Measurements from ENCODE around the gene MAVS.
"Not testable (repeated sequence)": the region's sequence is repeated elsewhere in the genome, so short reads cannot be mapped to it uniquely, and the experiment has no call there.

MAVS gene

DNA sequence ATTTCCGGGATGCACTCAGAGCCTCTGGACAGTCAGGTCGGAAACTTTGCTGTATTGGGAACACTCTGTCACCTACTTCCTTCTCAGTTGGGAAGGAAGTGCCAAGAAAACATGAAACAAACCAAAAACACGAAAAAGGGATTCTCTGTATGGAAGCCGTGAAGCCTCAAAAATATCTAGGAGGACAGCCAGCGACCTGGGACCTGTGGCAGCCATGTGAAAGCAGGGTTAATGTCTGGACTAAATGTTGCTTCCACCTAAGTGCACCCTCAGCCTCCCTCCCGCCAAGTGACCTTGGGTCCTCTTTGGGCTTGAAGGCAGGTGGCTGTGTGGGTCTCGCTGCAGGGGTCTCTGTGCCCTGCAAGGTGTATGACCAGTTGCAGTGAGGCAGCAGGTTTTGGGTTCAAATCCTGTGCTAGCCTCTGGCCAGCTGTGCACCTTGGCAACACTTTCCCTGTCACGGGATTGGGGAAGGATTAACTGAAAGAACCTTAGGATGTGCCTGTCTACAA is 851 bp downstream of the MAVS start:
- DNase-seq (ENCODE audit: low read depth in 1 of 2, low spot score in 1 of 2) = no peak

DNA sequence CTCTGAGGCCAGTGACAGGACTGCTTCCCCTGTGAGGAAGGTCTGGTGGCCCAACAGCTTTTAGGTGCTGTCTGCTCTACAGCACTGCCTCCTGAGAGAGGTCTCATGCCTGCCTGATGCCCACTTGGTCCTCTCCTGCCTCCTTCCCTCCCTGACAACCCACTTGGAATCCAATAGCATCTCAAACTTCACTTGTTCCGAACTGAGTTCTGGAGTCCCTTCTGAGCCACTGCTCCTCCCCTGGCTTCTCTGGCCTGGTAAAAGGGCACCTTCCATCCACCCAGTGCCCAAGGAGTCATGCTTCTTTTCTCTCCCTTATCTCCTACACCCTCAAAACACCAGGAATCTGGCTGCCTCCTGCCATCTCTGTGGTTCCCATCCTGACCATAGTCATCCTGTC is 1.9 kb downstream of the MAVS start:
- no peak for DNase-seq (ENCODE audit: low read depth in 1 of 2, low spot score in 1 of 2)

DNA sequence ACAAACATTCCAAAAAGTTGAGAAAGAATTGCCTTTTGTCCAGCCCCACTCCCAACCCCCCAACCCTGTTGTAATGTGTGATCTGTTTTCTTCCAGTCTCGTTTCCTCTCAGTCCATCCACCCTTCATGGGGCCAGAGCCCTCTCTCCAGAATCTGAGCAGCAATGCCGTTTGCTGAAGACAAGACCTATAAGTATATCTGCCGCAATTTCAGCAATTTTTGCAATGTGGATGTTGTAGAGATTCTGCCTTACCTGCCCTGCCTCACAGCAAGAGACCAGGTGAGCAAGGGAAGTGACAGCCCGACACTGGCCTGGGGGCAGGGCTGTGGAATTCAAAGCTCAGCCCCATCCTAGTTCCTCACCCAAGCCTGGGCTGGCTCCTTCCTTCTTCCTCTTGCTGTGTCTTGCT is 7.8 kb downstream of the MAVS start:
- DNase-seq (ENCODE audit: low read depth in 1 of 2, low spot score in 1 of 2) = no peak

DNA sequence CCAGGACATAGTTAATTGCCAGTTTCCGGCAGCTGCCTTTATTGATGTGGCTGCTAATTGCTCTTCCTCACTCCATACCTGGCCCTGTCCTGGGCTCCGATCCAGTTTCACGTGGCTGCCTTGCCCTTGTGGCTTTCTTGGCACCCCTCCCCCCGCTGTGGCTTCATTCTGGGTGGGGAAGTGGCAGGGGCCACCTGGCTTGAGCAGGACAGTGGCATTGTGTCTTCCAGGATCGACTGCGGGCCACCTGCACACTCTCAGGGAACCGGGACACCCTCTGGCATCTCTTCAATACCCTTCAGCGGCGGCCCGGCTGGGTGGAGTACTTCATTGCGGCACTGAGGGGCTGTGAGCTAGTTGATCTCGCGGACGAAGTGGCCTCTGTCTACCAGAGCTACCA is 10.8 kb downstream of the MAVS start:
- no peak for DNase-seq (ENCODE audit: low read depth in 1 of 2, low spot score in 1 of 2)

DNA sequence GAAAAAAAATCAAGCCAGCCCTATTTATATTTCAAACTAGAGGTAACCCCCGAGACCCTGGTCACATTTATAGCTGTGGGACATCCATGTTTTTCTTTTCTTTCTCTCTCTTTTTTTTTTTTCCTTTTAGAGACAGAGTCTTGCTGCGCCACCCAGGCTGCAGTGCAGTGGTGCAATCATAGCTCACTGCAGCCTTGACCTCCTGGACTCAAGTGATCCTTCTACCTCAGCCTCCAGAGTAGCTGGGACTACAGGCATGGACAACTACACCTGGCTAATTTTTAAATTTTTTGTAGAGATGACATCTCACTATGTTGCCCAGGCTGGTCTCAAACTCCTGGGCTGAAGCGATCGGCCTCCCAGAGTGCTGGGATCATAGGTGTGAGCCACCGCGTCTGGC is 12.1 kb downstream of the MAVS start:
- DNase-seq (ENCODE audit: low read depth in 1 of 2, low spot score in 1 of 2) = no peak

DNA sequence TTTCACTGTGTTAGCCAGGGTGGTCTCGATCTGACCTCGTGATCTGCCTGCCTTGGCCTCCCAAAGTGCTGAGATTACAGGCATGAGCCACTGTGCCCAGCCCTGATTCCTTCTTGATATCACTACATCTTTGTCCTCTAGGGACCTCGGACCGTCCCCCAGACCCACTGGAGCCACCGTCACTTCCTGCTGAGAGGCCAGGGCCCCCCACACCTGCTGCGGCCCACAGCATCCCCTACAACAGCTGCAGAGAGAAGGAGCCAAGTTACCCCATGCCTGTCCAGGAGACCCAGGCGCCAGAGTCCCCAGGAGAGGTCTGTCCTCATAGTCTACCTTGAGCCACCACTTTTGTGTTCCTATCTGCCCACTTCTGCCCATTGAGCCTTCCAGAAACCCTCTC is 14.6 kb downstream of the MAVS start:
- DNase-seq (ENCODE audit: low read depth in 1 of 2, low spot score in 1 of 2) = no peak

DNA sequence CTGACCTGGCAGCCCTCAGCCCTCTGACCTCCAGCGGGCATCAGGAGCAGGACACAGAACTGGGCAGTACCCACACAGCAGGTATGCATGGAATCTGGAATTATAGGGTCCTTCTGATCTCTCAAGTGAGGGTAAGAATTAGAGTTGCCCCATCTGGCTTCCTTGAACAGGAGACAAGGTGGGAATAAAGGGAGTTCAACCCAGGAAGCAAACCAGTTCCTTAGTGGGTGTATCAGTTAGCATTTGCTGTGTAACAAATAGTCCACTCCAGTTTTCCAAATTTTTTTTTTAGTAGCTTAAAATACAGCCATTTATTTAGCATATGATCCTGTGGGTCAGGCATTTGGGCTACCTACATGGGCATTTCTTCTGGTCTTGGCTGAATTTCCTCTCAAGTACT is 15.7 kb downstream of the MAVS start:
- DNase-seq (ENCODE audit: low read depth in 1 of 2, low spot score in 1 of 2) = no peak

DNA sequence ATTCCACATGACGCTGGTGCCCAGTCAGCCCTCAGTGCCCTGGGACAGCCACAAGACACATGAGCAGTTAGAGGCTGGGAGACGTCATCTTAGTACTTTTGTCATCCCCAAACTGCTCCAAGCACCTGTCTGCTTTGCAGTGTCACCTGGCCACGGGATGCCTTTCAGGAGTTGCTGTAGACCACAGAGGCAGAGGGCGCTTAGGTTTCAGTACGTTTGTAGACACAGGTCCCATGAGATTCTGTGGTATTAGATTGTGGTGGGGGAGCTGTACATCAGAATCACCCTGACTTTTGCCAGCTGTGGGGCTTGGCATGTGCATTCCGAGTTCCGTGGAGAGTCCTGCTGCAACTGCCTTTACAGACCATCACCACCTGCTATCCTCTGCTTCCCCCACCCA is 16.7 kb downstream of the MAVS start:
- no peak for DNase-seq (ENCODE audit: low read depth in 1 of 2, low spot score in 1 of 2)

DNA sequence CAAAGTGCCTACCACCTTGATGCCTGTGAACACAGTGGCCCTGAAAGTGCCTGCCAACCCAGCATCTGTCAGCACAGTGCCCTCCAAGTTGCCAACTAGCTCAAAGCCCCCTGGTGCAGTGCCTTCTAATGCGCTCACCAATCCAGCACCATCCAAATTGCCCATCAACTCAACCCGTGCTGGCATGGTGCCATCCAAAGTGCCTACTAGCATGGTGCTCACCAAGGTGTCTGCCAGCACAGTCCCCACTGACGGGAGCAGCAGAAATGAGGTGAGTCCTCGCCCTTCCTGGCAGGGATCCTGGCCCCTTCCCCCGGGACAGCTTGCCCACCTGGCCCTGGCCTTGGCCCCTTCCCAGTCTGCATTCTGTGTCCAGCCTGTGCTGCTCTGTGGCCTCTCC is 17.9 kb downstream of the MAVS start:
- no peak for DNase-seq (ENCODE audit: low read depth in 1 of 2, low spot score in 1 of 2)

DNA sequence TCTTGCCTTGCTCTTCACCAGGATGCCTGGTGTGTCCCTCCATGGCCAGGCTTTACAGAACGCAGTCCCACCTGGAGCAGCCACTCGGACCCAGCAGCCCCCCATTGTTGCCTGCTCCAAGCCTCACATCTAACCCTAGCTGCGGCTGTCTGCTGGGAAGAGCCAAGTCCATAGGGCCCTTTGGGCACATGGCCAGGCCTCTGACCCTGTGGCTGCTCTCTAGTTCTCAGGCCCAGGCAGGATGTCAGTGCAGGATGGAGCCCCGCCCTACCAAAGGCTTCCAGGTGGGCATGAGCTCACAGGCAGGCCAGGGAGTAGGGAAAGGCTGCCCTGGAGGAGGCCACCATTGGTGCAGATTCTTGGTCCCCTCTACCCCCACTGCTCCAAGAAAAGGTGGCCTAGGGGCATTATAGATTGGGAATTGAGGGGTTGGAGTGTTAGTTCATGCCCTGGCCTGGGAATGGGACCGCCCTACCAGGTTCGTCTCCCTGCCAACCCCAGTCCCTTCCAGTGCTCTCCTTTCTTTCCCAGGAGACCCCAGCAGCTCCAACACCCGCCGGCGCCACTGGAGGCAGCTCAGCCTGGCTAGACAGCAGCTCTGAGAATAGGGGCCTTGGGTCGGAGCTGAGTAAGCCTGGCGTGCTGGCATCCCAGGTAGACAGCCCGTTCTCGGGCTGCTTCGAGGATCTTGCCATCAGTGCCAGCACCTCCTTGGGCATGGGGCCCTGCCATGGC is 18.7 kb downstream of the MAVS start:
- DNase-seq (ENCODE audit: low read depth in 1 of 2, low spot score in 1 of 2) = no peak

DNA sequence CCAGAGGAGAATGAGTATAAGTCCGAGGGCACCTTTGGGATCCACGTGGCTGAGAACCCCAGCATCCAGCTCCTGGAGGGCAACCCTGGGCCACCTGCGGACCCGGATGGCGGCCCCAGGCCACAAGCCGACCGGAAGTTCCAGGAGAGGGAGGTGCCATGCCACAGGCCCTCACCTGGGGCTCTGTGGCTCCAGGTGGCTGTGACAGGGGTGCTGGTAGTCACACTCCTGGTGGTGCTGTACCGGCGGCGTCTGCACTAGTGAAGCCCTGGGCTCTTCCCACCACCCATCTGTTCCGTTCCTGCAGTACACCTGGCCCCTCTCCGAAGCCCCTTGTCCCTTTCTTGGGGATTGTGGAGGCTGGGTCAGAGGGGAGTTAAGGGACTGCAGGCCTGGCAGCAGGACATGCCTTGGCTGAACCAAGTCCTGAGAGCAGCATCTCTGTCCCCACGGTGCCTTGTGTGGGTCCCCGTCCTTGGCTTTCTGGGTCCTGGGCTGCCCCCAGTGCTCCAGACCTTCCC is 19.3 kb downstream of the MAVS start:
- no peak for DNase-seq (ENCODE audit: low read depth in 1 of 2, low spot score in 1 of 2)

DNA sequence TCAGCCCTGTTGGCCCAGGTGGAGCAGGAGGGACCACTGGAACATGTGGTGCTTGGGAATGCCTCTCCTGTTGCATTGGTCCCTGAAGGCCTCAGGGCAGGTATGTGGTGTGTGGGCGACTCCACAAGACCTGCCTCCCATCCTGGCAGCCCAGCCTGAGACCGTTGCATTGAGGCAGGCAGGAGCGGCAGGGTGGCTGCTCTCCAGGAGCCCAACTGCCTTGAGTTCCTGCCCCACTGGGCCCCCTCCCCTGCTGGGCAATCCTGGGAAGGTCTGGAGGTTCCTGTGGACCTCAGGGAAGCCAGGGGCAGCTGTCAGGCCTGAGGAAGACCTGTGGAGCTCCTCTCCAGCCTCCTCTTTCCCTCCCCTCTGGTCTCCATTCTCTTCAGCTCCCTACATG is 19.8 kb downstream of the MAVS start:
- DNase-seq (ENCODE audit: low read depth in 1 of 2, low spot score in 1 of 2) = no peak

DNA sequence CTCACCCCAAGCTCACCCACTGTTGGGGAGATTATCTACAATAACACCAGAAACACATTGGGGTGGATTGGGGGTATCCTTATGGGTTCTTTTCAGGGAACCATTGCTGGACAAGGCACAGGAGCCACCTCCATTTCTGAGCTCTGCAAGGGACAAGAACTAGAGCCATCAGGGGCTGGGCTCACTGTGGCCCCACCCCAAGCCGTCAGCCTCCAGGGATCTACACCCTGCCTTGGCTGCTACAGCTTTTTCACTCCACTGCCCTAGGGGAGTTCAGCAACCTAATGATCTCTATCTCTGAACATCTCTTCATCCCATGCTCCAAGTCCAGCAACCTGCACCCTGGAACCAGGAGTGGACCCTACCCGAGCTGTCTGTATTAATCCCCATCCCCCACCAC is 21.2 kb downstream of the MAVS start:
- DNase-seq (ENCODE audit: low read depth in 1 of 2, low spot score in 1 of 2) = no peak

DNA sequence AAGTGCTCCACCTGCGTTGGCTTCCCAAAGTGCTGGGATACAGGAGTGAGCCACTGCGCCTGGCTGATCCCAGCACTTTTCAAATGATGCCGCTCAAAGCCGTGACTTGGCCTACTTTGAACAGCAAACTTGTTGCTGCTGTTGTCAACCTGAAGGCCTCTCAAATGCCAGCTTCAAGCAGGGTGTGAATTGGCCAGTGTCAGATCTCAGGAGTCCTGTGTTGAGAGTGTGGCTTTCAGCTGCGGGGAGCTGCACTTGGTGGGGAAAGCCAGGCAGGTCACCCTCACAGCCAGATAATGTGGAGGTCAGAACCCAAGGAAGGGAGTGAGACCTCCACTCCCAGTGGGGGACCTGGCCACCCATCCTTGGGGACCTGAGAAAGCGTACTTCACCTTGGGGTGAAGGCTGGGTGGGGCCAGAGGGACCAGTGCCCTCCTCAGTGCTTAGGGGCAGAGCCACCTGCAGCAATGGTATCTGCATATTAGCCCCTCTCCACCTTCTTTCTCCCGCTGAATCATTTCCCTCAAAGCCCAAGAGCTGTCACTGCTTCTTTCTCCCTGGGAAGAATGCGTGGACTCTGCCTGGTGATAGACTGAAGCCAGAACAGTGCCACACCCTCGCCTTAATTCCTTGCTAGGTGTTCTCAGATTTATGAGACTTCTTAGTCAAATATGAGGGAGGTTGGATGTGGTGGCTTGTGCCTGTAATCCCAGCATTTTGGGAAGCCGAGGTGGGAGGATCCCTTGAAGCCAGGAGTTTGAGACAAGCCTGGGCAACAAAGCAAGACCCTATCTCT is 23.4 kb downstream of the MAVS start:
- DNase-seq (ENCODE audit: low read depth in 1 of 2, low spot score in 1 of 2) = no peak

DNA sequence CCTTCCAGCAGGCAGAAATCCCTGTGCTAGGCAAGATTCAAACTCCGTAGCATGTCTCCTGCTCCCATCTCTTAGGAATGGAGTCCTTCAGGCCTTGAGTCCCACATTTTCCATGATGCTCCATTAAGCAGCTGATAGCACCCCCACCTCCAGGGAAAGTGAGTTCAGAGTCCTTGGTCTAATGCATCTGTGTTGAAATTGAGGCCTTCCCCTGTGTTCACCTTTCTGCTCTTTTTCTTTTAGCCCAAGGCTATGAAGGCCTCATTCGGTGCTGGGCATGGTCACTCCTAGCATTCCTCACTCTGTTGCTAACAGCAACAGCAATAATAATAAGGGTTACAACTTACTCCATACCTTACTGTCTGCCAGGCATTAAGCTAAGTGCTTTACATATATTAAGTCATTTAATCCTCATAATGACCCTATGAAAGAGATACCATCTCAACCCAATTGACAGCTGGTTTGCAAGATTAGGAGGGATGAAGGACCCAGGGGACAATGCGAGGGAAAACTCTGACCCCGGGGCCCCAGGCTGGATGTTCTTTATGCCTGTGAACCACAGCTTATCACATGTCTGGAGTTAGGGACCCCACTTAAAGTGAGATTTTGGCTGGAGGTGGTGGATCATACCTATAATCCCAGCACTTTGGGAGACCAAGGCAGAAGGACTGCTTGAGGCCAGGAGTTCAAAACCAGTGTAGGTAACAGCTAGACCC is 25.1 kb downstream of the MAVS start:
- DNase-seq (ENCODE audit: low read depth in 1 of 2, low spot score in 1 of 2) = no peak

DNA sequence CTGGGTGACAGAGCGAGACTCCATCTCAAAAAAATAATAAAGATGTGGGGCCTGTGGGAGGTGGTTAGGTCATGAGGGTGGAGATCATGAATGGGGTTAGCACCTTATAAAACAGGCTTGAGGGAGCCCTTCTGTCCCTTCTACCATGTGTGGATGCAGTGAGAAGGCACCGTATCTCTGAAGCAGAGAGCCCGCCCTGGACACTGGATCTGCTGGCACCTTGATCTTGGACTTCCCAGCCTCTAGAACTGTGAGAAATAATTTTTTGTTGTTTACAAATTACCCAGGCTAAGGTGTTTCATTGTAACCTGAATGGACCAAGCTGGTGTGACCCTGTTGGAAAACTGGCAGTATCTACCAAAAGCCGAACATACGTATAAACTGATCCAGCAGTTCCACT is 26.9 kb downstream of the MAVS start:
- no peak for DNase-seq (ENCODE audit: low read depth in 1 of 2, low spot score in 1 of 2)

DNA sequence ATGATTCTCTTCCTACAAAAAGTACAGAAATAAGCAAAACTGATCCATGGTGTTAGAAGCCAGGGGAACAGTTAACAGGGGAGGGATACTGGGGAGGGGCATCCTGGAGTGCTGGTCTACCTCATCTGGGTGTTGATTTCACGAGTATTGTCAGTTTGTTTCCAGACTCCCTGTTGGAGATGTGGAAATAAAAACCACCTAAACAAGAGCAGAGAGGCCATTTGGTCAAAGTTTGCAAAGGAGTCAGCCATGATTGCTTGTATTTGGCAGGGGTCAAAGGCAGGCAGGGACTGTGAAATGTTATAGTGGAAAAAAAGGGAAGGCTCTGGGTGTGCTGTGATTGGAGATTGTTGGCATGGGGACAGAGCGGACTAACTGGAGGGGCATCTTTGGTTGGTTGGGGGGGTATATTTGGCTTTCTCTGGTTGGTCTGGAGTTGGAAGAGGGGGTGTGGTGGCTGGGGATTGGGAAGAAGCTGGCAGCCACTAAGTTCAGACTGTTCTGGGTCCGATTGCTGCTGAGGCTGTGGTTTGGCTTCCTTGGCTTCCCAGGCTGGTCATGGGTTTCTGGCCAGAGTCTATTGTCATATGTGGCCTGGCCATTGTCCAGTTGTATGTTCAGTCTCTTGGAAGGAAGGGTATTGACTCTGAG is 27.7 kb downstream of the MAVS start:
- no peak for DNase-seq (ENCODE audit: low read depth in 1 of 2, low spot score in 1 of 2)

DNA sequence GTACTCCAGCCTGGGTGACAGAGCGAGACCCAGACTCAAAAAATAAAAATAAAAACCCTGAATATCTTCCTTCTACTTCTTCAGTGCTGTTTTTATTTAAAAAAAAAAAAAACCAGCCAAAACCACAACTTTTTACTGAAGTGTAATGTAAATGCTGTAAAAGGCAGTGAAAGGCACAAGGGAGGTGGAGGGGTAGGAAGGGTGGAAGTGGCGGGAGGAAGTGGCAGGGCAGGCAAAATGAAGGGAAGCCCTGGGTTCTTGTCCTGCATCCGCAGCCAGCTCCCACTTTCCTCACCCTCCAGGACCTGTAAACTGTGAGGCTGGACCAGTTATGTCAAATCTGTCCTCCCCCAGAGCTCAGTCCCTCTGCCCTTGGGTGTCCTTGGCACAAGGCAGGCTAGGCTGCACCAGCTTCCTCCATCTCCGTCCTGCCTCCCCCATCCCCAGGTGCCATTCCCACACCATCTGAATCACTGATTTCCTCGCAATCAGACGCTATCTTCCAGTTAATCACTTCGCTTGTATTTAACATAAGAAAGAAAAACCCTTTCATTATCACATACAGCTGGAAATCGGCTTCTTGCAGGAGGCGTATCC is 28.8 kb downstream of the MAVS start:
- DNase-seq (ENCODE audit: low read depth in 1 of 2, low spot score in 1 of 2) = no peak

DNA sequence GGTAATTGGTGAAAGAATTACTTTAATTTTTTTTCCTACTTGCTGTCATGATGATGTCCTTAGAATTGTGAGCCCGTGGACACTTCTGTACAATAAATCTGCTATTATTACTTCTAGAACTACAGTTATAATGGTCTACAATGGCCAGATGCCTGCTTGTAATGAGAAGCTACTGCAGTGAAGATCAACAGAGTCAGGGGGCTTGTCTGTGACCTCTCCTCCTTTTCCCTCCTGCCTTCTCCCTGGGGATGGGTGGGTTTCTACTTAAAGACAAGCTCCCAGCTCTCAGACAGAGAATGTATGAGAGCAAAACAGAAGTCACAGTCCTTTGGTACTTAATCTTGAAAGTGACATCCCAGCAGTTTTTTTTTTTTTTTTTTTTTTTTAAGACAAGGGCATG is 29.4 kb downstream of the MAVS start:
- DNase-seq (ENCODE audit: low read depth in 1 of 2, low spot score in 1 of 2) = no peak

DNA sequence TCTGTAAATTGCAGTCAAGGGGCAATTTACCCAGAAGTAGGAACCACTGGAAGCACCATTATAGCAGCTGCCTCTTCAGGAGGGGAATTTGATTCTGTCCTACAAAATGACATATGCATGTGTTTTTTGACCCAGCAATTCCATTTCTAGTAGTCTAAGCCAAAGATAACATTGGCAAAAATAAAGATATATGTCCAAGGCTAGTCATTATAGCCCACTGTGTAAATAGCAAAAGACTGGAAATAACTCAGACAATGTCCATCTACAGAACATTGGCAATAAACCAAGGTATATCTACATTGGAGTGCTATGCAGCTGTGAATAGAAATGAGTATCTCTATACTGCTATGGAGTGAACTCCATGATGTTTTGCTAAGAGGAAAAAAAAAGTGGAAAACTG is 30.0 kb downstream of the MAVS start:
- DNase-seq (ENCODE audit: low read depth in 1 of 2, low spot score in 1 of 2) = no peak

DNA sequence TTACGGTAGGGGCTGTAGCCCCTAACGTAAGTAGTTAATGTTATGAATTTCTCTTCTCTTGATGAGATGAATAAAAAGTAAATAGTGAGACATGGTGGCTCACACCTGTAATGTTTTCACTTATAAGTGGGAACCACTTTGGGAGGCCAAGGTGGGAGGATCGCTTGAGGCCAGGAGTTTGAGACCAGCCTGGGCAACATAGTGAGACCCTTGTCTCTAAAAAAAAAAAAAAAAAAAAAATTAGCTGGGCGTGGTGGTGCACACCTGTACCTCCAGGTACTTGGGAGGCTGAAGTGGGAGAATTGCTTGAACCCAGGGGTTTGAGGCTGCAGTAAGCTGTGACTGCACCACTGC is 32.3 kb downstream of the MAVS start:
- DNase-seq (ENCODE audit: low read depth in 1 of 2, low spot score in 1 of 2) = not testable (repeated sequence)
